Neural progenitor cell (in vitro differentiated cells): ENCODE results near the gene ECT2L. TPM values are rescaled to one million over a fixed set of nuclear protein-coding genes. Genes with fewer than 3 reads are reported as not detected.

Source experiments
- DNase-seq: peaks from one replicate; pipeline ENCODE4 v3.0.0-alpha.2; 2016; ENCODE audit warnings: low spot score
- H2AFZ ChIP-seq: fragments of 200-600 bp; sonication (generic); replicated peaks from 2 replicates; pipeline ENCODE4 v1.6.1; 2016; ENCODE audit warnings: antibody characterized with exemption
- H3F3A ChIP-seq: fragments of 200-600 bp; sonication (generic); 2 replicates; pipeline ENCODE4 v1.6.1; 2016; ENCODE audit warnings: antibody characterized with exemption, low read depth
- H3K27ac ChIP-seq: fragments of 200-600 bp; sonication (generic); 2 replicates; pipeline ENCODE4 v1.5.1; 2016; ENCODE audit warnings: mild to moderate bottlenecking
- H3K27me3 ChIP-seq: fragments of 200-600 bp; sonication (generic); 2 replicates; pipeline ENCODE4 v1.6.1; 2016; ENCODE audit warnings: mild to moderate bottlenecking, moderate library complexity
- H3K36me3 ChIP-seq: fragments of 200-600 bp; sonication (generic); 2 replicates; pipeline ENCODE4 v1.5.1; 2016
- H3K4me1 ChIP-seq: fragments of 200-600 bp; sonication (generic); 2 replicates; pipeline ENCODE4 v1.6.1; 2016; ENCODE audit warnings: mixed run types
- H3K4me2 ChIP-seq: fragments of 200-600 bp; sonication (generic); 2 replicates; pipeline ENCODE4 v1.6.1; 2016
- H3K4me3 ChIP-seq: fragments of 200-600 bp; sonication (generic); 2 replicates; pipeline ENCODE4 v1.5.1; 2016
- H3K79me2 ChIP-seq: fragments of 200-600 bp; sonication (generic); 2 replicates; pipeline ENCODE4 v1.6.1; 2016; ENCODE audit warnings: low read depth
- H3K9ac ChIP-seq: fragments of 200-600 bp; sonication (generic); 2 replicates; pipeline ENCODE4 v1.6.1; 2016
- H3K9me3 ChIP-seq: fragments of 200-600 bp; sonication (generic); 2 replicates; pipeline ENCODE4 v1.5.1; 2016; ENCODE audit warnings: low read depth
- H4K20me1 ChIP-seq: fragments of 200-600 bp; sonication (generic); 2 replicates; pipeline ENCODE4 v1.6.1; 2016; ENCODE audit warnings: low read depth
- H3K27ac Mint-ChIP-seq: 3 replicates; pipeline ENCODE4 v1.8.0; 2021; ENCODE audit warnings: mixed read lengths
- H3K27me3 Mint-ChIP-seq: 2 replicates; pipeline ENCODE4 v1.8.0; 2022; ENCODE audit warnings: low read depth, mild to moderate bottlenecking, inconsistent platforms, moderate library complexity, mixed read lengths; ENCODE audit not compliant: insufficient read depth
- H3K36me3 Mint-ChIP-seq: 3 replicates; pipeline ENCODE4 v1.8.0; 2021; ENCODE audit warnings: mixed read lengths
- H3K4me1 Mint-ChIP-seq: 3 replicates; pipeline ENCODE4 v1.8.0; 2021; ENCODE audit warnings: mixed read lengths
- H3K4me3 Mint-ChIP-seq: 3 replicates; pipeline ENCODE4 v1.8.0; 2021; ENCODE audit warnings: mild to moderate bottlenecking, moderate library complexity, mixed read lengths
- H3K9me3 Mint-ChIP-seq: 3 replicates; pipeline ENCODE4 v1.8.0; 2020; ENCODE audit warnings: mixed read lengths
- EZH2 ChIP-seq: fragments of 200-600 bp; sonication (generic); IDR thresholded peaks from 2 replicates; pipeline ENCODE4 v1.6.1; 2017; ENCODE audit warnings: antibody characterized with exemption, mild to moderate bottlenecking, moderate library complexity
- EZH2phosphoT487 ChIP-seq: fragments of 200-600 bp; sonication (generic); IDR thresholded peaks from 2 replicates; pipeline ENCODE4 v1.6.1; 2017; ENCODE audit warnings: antibody characterized with exemption
- total RNA-seq: library from RNA; depleted of rRNA; stranded (reverse); fragments of >200 nt; gene quantifications from 2 replicates; pipeline ENCODE4 v1.2.3, GENCODE V29; 2015; ENCODE audit warnings: low replicate concordance
- TF ChIP-seq, protein P1 (sequence below): fragments of 200-600 bp; sonication (generic); IDR thresholded peaks from 2 replicates; pipeline ENCODE4 v1.5.1; 2017; ENCODE audit warnings: antibody characterized with exemption, mild to moderate bottlenecking

ECT2L gene
- total RNA-seq, 1 donor from 2014 or later: not detected

DNA sequence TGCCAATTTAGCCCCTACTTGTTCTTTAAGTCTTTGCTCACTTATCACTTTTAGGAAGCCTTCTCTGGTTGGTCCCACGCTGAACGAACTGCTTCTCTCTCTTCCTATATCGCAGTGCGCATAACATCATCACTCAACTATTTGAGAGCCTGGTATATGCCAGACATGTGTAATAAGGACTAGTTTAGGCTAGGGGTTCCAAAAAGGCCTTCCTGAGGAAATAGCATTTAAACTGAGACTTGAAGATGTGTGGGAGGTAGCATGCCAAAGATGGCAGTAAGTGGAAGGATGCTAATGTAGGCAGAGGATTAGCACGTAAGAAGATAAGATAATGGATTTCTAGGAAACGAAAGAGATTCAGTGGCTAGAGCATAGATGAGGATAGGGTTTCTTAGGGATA, 17.6 kb upstream of the ECT2L start:
- Histone ChIP-seq H3K9ac (no peak overlapping the region), H3K4me1 (peaks cover 6% of the 10 kb centered on the region), H3F3A (no peaks in the 10 kb centered on the region), H3K9me3 (no peaks in the 10 kb centered on the region), H3K36me3 (peaks cover 8% of the 10 kb centered on the region), H3K79me2 (peaks cover 11% of the 10 kb centered on the region), H3K4me2 (no peak overlapping the region), H3K4me3 (no peak overlapping the region), H3K27ac (no peak overlapping the region), H2AFZ (no peak overlapping the region), H4K20me1 (no peaks in the 10 kb centered on the region), H3K27me3 (no peaks in the 10 kb centered on the region)
- Mint-ChIP-seq H3K4me1 (peaks cover 9% of the 10 kb centered on the region), H3K9me3 (no peaks in the 10 kb centered on the region), H3K36me3 (peaks cover 1% of the 10 kb centered on the region), H3K27ac (no peak overlapping the region), H3K27me3 (peaks cover 2% of the 10 kb centered on the region), H3K4me3 (no peak overlapping the region)
- DNase-seq: no peak
- TF ChIP-seq, protein P1, sequence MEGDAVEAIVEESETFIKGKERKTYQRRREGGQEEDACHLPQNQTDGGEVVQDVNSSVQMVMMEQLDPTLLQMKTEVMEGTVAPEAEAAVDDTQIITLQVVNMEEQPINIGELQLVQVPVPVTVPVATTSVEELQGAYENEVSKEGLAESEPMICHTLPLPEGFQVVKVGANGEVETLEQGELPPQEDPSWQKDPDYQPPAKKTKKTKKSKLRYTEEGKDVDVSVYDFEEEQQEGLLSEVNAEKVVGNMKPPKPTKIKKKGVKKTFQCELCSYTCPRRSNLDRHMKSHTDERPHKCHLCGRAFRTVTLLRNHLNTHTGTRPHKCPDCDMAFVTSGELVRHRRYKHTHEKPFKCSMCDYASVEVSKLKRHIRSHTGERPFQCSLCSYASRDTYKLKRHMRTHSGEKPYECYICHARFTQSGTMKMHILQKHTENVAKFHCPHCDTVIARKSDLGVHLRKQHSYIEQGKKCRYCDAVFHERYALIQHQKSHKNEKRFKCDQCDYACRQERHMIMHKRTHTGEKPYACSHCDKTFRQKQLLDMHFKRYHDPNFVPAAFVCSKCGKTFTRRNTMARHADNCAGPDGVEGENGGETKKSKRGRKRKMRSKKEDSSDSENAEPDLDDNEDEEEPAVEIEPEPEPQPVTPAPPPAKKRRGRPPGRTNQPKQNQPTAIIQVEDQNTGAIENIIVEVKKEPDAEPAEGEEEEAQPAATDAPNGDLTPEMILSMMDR: no peak
- TF ChIP-seq EZH2phosphoT487 (no peak), EZH2 (no peak)

DNA sequence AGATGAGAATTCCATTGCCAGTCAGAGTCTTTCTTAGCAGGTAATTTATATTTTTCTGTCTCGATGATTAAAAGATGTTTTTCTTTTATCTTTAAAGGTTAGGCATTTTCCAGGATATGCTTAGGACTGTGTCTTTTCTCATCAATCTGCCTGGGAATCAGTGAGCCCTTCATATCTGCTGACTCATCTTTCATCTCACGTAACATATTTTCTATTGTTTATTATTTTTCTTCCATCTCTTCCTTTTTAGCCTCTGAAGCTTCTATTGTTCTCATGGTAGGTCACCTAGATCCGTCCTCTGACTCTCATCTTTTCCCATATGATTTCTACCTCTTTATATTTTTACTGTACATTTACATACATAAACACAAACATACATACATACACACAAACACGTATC, 13.6 kb upstream of the ECT2L start:
- Histone ChIP-seq H3K4me3 (no peak overlapping the region), H3K9me3 (no peaks in the 10 kb centered on the region), H3K9ac (peak overlapping the region; percentile 21), H3K27me3 (no peaks in the 10 kb centered on the region), H3K27ac (no peak overlapping the region), H3K36me3 (peaks cover 5% of the 10 kb centered on the region), H2AFZ (no peak overlapping the region), H3K4me2 (no peak overlapping the region), H3F3A (no peaks in the 10 kb centered on the region), H4K20me1 (no peaks in the 10 kb centered on the region), H3K4me1 (no peaks in the 10 kb centered on the region), H3K79me2 (no peaks in the 10 kb centered on the region)
- H3K36me3 Mint-ChIP-seq: peaks cover 1% of the 10 kb centered on the region
- TF ChIP-seq, protein P1: no peak
- DNase-seq: no peak
- H3K27me3 Mint-ChIP-seq: peaks cover 2% of the 10 kb centered on the region
- H3K4me1 Mint-ChIP-seq: no peaks in the 10 kb centered on the region
- no peak overlapping the region for H3K27ac Mint-ChIP-seq
- H3K9me3 Mint-ChIP-seq: no peaks in the 10 kb centered on the region
- no peak overlapping the region for H3K4me3 Mint-ChIP-seq

DNA sequence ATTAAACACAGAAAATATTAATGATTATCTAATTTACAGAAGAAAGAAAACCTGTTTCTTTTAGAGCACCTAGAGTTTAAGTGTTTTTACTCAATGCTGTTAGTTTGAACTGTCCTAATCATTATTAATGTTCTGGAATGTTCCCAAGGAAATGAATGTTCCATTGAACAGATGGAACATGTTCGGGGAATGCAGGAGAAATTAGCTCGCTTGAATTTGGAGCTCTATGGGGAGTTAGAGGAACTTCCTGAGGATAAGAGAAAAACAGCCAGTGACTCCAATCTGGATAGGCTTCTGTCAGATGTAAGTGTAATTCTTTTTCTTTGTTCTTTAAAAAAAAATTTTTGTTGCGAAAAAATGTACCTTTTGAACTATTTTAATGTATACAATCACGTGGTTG, 10.8 kb upstream of the ECT2L start:
- H2AFZ ChIP-seq: no peak overlapping the region
- H3F3A ChIP-seq: no peaks in the 10 kb centered on the region
- no peak overlapping the region for H3K27ac ChIP-seq
- no peaks in the 10 kb centered on the region for H3K4me1 ChIP-seq
- no peak overlapping the region for H3K4me2 ChIP-seq
- H3K36me3 ChIP-seq: peaks cover 5% of the 10 kb centered on the region
- no peaks in the 10 kb centered on the region for H4K20me1 ChIP-seq
- no peak for TF ChIP-seq EZH2phosphoT487
- TF ChIP-seq, protein P1: no peak
- TF ChIP-seq EZH2: no peak
- H3K9ac ChIP-seq: no peak overlapping the region
- Mint-ChIP-seq H3K27ac (no peak overlapping the region), H3K4me1 (no peaks in the 10 kb centered on the region), H3K27me3 (no peaks in the 10 kb centered on the region), H3K36me3 (peaks cover 1% of the 10 kb centered on the region), H3K4me3 (no peak overlapping the region), H3K9me3 (no peaks in the 10 kb centered on the region)
- DNase-seq: no peak
- H3K79me2 ChIP-seq: no peaks in the 10 kb centered on the region
- H3K9me3 ChIP-seq: no peaks in the 10 kb centered on the region
- no peaks in the 10 kb centered on the region for H3K27me3 ChIP-seq
- H3K4me3 ChIP-seq: no peak overlapping the region

DNA sequence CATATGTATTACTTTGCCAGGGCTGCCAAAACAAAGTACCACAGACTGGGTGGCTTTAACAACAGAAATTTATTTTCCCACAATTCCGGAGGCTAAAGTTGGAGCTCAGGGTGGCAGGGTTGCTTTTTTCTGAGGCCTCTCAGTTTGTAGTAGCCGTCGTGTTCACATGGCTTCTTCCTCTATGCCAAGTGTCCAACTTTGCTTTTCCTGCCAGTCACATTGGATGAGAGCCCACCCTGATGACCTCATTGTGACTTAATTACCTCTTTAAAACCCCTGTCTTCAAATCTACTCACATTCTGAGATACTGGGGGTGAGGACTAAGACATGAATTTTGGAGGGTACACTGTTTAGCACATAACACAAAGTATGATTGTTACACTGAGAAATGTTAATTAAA, 9.9 kb upstream of the ECT2L start:
- Histone ChIP-seq H3K4me1 (no peaks in the 10 kb centered on the region), H4K20me1 (no peaks in the 10 kb centered on the region), H3K27ac (no peak overlapping the region), H2AFZ (no peak overlapping the region), H3K79me2 (no peaks in the 10 kb centered on the region), H3F3A (no peaks in the 10 kb centered on the region), H3K4me3 (no peak overlapping the region), H3K27me3 (no peaks in the 10 kb centered on the region), H3K36me3 (peaks cover 5% of the 10 kb centered on the region), H3K9me3 (no peaks in the 10 kb centered on the region), H3K4me2 (no peak overlapping the region), H3K9ac (no peak overlapping the region)
- no peaks in the 10 kb centered on the region for H3K9me3 Mint-ChIP-seq
- no peak for TF ChIP-seq EZH2phosphoT487
- no peak for TF ChIP-seq EZH2
- DNase-seq: no peak
- H3K27ac Mint-ChIP-seq: no peak overlapping the region
- H3K4me1 Mint-ChIP-seq: no peaks in the 10 kb centered on the region
- H3K36me3 Mint-ChIP-seq: peaks cover 1% of the 10 kb centered on the region
- H3K4me3 Mint-ChIP-seq: no peak overlapping the region
- H3K27me3 Mint-ChIP-seq: no peaks in the 10 kb centered on the region
